Calu3 (cell line): ENCODE measurements around the gene GBP7. TPM values are rescaled to one million over a fixed set of nuclear protein-coding genes. Genes with fewer than 3 reads are reported as not detected.

ENCODE experiments used
- BruUV-seq: library from RNA; stranded (reverse); fragments of 400-500 nt; replicated peaks from 2 replicates; lab custom pipeline; 2021; lab: Mats Ljungman, UMichigan
- CTCF ChIA-PET: fragments of 300-600 bp; sonication (Branson Sonifier 250); formaldehyde crosslinking; loops from one replicate; lab custom pipeline; 2022; ENCODE audit warnings: antibody characterized with exemption; lab: Charles Lee
- DNase-seq: peaks from one replicate; pipeline ENCODE4 v3.0.0; 2022
- H3K27ac Mint-ChIP-seq: one replicate; pipeline ENCODE4 v1.8.0; 2022; ENCODE audit warnings: mixed read lengths; ENCODE audit not compliant: unreplicated experiment
- H3K27me3 Mint-ChIP-seq: one replicate; pipeline ENCODE4 v1.8.0; 2022; ENCODE audit warnings: mixed read lengths; ENCODE audit not compliant: unreplicated experiment
- H3K36me3 Mint-ChIP-seq: one replicate; pipeline ENCODE4 v1.8.0; 2022; ENCODE audit warnings: mild to moderate bottlenecking, moderate library complexity, mixed read lengths; ENCODE audit not compliant: insufficient read depth, unreplicated experiment
- H3K4me1 Mint-ChIP-seq: one replicate; pipeline ENCODE4 v1.8.0; 2022; ENCODE audit warnings: mild to moderate bottlenecking, low read depth, mixed read lengths; ENCODE audit not compliant: unreplicated experiment
- H3K4me3 Mint-ChIP-seq: one replicate; pipeline ENCODE4 v1.8.0; 2022; ENCODE audit warnings: mild to moderate bottlenecking, low read depth, moderate library complexity, mixed read lengths; ENCODE audit not compliant: unreplicated experiment
- H3K9me3 Mint-ChIP-seq: one replicate; pipeline ENCODE4 v1.8.0; 2022; ENCODE audit warnings: low read depth, mixed read lengths; ENCODE audit not compliant: unreplicated experiment
- CTCF ChIP-seq: fragments of 200-600 bp; IDR thresholded peaks from one replicate; pipeline ENCODE4 v1.8.0; 2022; ENCODE audit warnings: antibody characterized with exemption; ENCODE audit not compliant: unreplicated experiment
- intact Hi-C: fragments of 100-400 bp; cut with micrococcal nuclease; formaldehyde crosslinking; loops from one replicate; pipeline ENCODE4 v1.10.0; 2022; ENCODE audit not compliant: unreplicated experiment
- total RNA-seq: library from RNA; stranded (reverse); gene quantifications from 2 replicates; pipeline ENCODE4 v1.2.3, GENCODE V29; 2022

Gene GBP7
- total RNA-seq, 1 experiment from 2014 or later, result 0.19 TPM

- no peaks in the 10 kb centered on the region for H3K27me3 Mint-ChIP-seq
- no peak for TF ChIP-seq CTCF
- CTCF ChIA-PET, result no interaction called here
- no peak for DNase-seq
- no peaks in the 10 kb centered on the region for H3K9me3 Mint-ChIP-seq
- BruUV-seq, result no TSS peak
- no peaks in the 10 kb centered on the region for H3K4me1 Mint-ChIP-seq
- H3K36me3 Mint-ChIP-seq, result no peaks in the 10 kb centered on the region
- no peak overlapping the region for H3K27ac Mint-ChIP-seq
- intact Hi-C loops, result no loop called here
- H3K4me3 Mint-ChIP-seq, result no peak overlapping the region
Observed at GRCh38 chr1:89112871-89113613, 62.8 kb downstream of the GBP7 start.

GRCh38 chr1:89104687-89105086 lies 71.1 kb downstream of the GBP7 start:
- DNase-seq, result no peak
- BruUV-seq, result no TSS peak
- Mint-ChIP-seq H3K36me3 (no peaks in the 10 kb centered on the region), H3K4me1 (no peaks in the 10 kb centered on the region), H3K9me3 (no peaks in the 10 kb centered on the region), H3K4me3 (no peak overlapping the region), H3K27me3 (no peaks in the 10 kb centered on the region), H3K27ac (no peak overlapping the region)
- no peak for TF ChIP-seq CTCF
- CTCF ChIA-PET, result no interaction called here
- intact Hi-C loops, result no loop called here

DNA sequence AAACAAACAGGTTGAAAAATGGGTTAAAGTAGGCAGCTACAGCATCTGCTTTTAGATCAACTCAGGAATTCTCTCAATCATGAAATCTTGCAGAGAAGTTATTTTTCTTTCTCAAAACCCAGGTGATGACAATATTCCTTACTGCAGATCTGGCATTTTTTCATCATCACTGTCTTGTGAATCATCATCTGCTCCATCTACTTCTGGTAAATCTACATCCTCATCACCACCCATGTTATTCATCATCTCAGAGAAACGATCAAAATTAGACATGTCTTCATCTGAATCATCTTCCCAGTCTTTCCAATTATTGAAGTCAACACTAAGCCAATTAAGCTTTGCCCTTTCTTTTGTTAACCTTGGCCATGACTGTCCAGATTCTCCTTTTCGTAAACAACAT lies 71.7 kb downstream of the GBP7 start:
- H3K36me3 Mint-ChIP-seq, result no peaks in the 10 kb centered on the region
- TSS peak; percentile 51 for BruUV-seq
- H3K27ac Mint-ChIP-seq, result no peak overlapping the region
- no peak overlapping the region for H3K4me3 Mint-ChIP-seq
- H3K27me3 Mint-ChIP-seq, result no peaks in the 10 kb centered on the region
- H3K4me1 Mint-ChIP-seq, result no peaks in the 10 kb centered on the region
- intact Hi-C loops, result no loop called here
- no peaks in the 10 kb centered on the region for H3K9me3 Mint-ChIP-seq
- CTCF ChIA-PET, result no interaction called here
- DNase-seq, result no peak
- no peak for TF ChIP-seq CTCF

DNA sequence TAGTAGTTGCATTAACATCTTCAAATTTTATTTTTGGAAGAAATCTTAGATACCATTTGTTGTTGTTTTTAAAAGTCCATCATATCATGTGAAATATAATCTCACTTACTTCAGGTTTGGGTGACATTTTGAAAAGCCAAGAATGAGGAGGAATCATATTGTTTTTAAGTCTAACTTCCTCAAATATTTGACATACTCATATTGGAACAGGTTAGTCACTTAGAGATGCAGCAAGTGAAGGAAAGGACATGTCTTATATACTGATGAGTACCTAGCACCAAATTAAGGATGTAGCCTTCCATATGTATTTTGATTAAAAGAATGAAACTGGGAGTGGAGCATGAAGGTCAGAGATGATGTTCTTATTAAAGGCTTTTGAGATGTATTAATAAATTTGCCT lies 73.8 kb downstream of the GBP7 start:
- CTCF ChIA-PET, result no interaction called here
- Mint-ChIP-seq H3K4me1 (no peaks in the 10 kb centered on the region), H3K27ac (no peak overlapping the region), H3K36me3 (no peaks in the 10 kb centered on the region), H3K9me3 (peaks cover 2% of the 10 kb centered on the region), H3K4me3 (no peak overlapping the region), H3K27me3 (no peaks in the 10 kb centered on the region)
- DNase-seq, result no peak
- intact Hi-C loops, result no loop called here
- TF ChIP-seq CTCF, result no peak
- no TSS peak for BruUV-seq
